Measurements from ENCODE around the gene ILK. TPM values are rescaled to one million over a fixed set of nuclear protein-coding genes. Genes with fewer than 3 reads are reported as not detected.

ILK gene
- total and polyA plus RNA-seq, 8 donors: 146 to 165 (median 154) TPM

- Histone ChIP-seq H3K4me1 (no peaks in the 10 kb centered on the region), H3K4me3 (no peak overlapping the region), H3K27me3 (peaks cover 0 to 11% of the 10 kb centered on the region in 2 donors), H3K9me3 (no peaks in the 10 kb centered on the region), H3K36me3 (no peaks in the 10 kb centered on the region), H3K27ac (no peak overlapping the region)
- TF ChIP-seq CTCF (IDR thresholded peaks at IDR 0.05): no peak
- intact Hi-C loops (cut with DNase I): no loop called here
- no peak for DNase-seq
- ATAC-seq: peak; percentile 52
These were observed 31.4 kb upstream of the ILK start for GRCh38 chr11:6572215-6572614.

GRCh38 chr11:6574816-6575715 lies 28.5 kb upstream of the ILK start:
- Histone ChIP-seq H3K27ac (no peak overlapping the region), H3K9me3 (no peaks in the 10 kb centered on the region), H3K36me3 (no peaks in the 10 kb centered on the region), H3K4me1 (no peaks in the 10 kb centered on the region), H3K4me3 (no peak overlapping the region), H3K27me3 (peaks cover 0 to 11% of the 10 kb centered on the region in 2 donors)
- ATAC-seq (no peak), DNase-seq (no peak)
- TF ChIP-seq CTCF (IDR thresholded peaks at IDR 0.05): no peak
- intact Hi-C loops (cut with DNase I): no loop called here

GRCh38 chr11:6576471-6577373 lies 26.9 kb upstream of the ILK start:
- TF ChIP-seq CTCF (IDR thresholded peaks at IDR 0.05): no peak
- intact Hi-C loops (cut with DNase I): no loop called here
- no peak overlapping the region for H3K4me3 ChIP-seq
- no peaks in the 10 kb centered on the region for H3K9me3 ChIP-seq
- ATAC-seq: peak; percentile 56
- no peaks in the 10 kb centered on the region for H3K27me3 ChIP-seq
- no peaks in the 10 kb centered on the region for H3K4me1 ChIP-seq
- H3K36me3 ChIP-seq: no peaks in the 10 kb centered on the region
- DNase-seq: peak in 2 of 4 donors; percentile 66 to 77
- H3K27ac ChIP-seq: peak overlapping the region in 1 of 2 donors; percentile 23

- no peak for DNase-seq
- ATAC-seq: no peak
- H3K27me3 ChIP-seq: no peaks in the 10 kb centered on the region
- H3K36me3 ChIP-seq: no peaks in the 10 kb centered on the region
- intact Hi-C loops (cut with DNase I): no loop called here
- peaks cover 0 to 9% of the 10 kb centered on the region in 2 donors for H3K9me3 ChIP-seq
- H3K27ac ChIP-seq: no peak overlapping the region
- H3K4me3 ChIP-seq: no peak overlapping the region
- no peaks in the 10 kb centered on the region for H3K4me1 ChIP-seq
- TF ChIP-seq CTCF (IDR thresholded peaks at IDR 0.05): no peak
These were observed 25.4 kb upstream of the ILK start for GRCh38 chr11:6578134-6578533.

GRCh38 chr11:6579681-6580080 lies 23.9 kb upstream of the ILK start:
- ATAC-seq (no peak), DNase-seq (no peak)
- H3K9me3 ChIP-seq: peaks cover 3 to 25% of the 10 kb centered on the region in 2 donors
- H3K4me3 ChIP-seq: no peak overlapping the region
- no peaks in the 10 kb centered on the region for H3K27me3 ChIP-seq
- TF ChIP-seq CTCF (IDR thresholded peaks at IDR 0.05): no peak
- intact Hi-C loops (cut with DNase I): no loop called here
- no peaks in the 10 kb centered on the region for H3K4me1 ChIP-seq
- H3K36me3 ChIP-seq: no peaks in the 10 kb centered on the region
- H3K27ac ChIP-seq: no peak overlapping the region

Data from left lung (tissue), 10 donors.